ENCODE data around the gene RAX2.

The RAX2 gene

DNA sequence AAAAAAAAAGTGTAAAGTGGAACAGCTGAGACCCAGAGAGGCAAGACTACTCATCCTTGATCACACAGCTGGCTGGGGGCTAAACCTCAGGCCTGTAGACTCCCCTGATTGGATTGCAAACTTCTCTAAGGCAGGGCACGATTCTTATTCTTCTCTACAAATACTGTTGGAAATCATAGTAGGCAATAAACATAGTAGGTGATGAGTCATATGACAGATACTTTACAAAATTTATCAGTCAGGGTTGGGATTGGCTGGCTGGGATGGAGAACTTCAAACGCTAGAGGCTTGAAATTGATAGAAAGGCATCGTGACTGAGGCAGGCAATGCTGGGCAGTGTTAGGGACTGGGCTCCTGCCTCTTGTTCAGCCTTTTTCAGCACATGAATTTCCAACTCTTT lies 20.1 kb upstream of the RAX2 start:
- Histone ChIP-seq H3K9me3 (ENCODE audit: low read depth, low read length) (no peaks in the 10 kb centered on the region), H3K27ac (no peak overlapping the region), H3K4me3 (no peak overlapping the region), H3K36me3 (ENCODE audit: insufficient read depth, low read length) (no peaks in the 10 kb centered on the region), H3K9ac (ENCODE audit: insufficient read length) (no peak overlapping the region)
- DNase-seq (ENCODE audit: low read depth, low spot score), result no peak
- TF ChIP-seq POLR2AphosphoS5 (IDR thresholded peaks at IDR 0.05; ENCODE audit: borderline replicate concordance, low read depth, low read length), result no peak
- no peak for TF ChIP-seq EZH2 (IDR thresholded peaks at IDR 0.05)
- no peak for TF ChIP-seq FOXP2 (optimal IDR thresholded peaks at IDR 0.05; ENCODE audit: control extremely low read depth, extremely low read length, insufficient read depth)

DNA sequence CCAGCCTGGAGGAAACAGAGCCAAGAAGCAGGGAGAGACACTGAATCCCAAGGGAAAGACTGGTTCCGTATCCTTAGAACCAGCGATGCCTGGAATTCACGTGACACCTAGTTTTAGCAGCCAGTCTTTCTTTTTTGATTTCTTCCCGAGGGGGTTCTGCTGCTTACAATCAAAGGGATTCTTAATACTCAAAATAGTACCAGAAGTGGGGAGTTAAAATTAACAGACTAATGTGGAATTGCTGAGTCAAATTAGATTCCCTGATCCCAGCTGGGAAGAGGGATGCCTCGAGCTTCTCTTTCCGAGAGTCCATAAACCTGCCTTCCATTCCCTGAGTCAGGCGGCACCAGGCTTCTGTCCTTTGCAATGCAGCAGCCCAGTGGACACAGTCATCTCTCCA lies 18.9 kb upstream of the RAX2 start:
- no peak for TF ChIP-seq EZH2 (IDR thresholded peaks at IDR 0.05)
- TF ChIP-seq FOXP2 (optimal IDR thresholded peaks at IDR 0.05; ENCODE audit: control extremely low read depth, extremely low read length, insufficient read depth), result no peak
- no peak for TF ChIP-seq POLR2AphosphoS5 (IDR thresholded peaks at IDR 0.05; ENCODE audit: borderline replicate concordance, low read depth, low read length)
- Histone ChIP-seq H3K36me3 (ENCODE audit: insufficient read depth, low read length) (no peaks in the 10 kb centered on the region), H3K9ac (ENCODE audit: insufficient read length) (no peak overlapping the region), H3K27ac (no peak overlapping the region), H3K4me3 (no peak overlapping the region), H3K9me3 (ENCODE audit: low read depth, low read length) (no peaks in the 10 kb centered on the region)
- DNase-seq (ENCODE audit: low read depth, low spot score), result no peak

DNA sequence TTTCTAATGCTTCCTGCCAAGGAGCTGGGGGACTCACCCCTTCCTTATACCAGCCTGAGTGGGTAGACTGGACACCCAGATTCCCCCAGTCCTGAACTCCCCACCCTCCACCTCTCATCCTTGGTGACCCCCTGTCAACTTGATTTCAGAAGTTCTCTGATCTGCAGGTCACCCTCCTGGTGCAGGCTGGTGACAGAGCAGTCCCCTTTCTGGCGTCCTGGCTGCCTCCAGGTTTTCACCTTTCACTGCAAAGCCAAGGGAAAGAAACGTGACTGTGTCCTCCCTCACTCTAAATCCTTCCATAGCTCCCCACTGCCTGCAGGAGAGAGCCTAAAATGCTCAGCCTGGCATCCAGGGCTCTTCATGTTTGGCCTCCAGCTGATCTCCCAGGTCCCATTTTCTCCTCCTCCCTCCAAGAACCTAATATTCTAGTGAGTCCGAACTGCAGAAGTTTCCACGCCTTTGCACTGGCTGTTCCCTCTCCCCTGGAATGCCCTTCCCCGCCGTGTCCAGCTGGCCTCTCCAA lies 18.2 kb upstream of the RAX2 start:
- no peaks in the 10 kb centered on the region for H3K36me3 ChIP-seq (ENCODE audit: insufficient read depth, low read length)
- H3K27ac ChIP-seq, result no peak overlapping the region
- H3K9ac ChIP-seq (ENCODE audit: insufficient read length), result no peak overlapping the region
- no peaks in the 10 kb centered on the region for H3K9me3 ChIP-seq (ENCODE audit: low read depth, low read length)
- DNase-seq (ENCODE audit: low read depth, low spot score), result no peak
- TF ChIP-seq EZH2 (IDR thresholded peaks at IDR 0.05) (no peak), FOXP2 (optimal IDR thresholded peaks at IDR 0.05; ENCODE audit: control extremely low read depth, extremely low read length, insufficient read depth) (no peak)
- no peak overlapping the region for H3K4me3 ChIP-seq

DNA sequence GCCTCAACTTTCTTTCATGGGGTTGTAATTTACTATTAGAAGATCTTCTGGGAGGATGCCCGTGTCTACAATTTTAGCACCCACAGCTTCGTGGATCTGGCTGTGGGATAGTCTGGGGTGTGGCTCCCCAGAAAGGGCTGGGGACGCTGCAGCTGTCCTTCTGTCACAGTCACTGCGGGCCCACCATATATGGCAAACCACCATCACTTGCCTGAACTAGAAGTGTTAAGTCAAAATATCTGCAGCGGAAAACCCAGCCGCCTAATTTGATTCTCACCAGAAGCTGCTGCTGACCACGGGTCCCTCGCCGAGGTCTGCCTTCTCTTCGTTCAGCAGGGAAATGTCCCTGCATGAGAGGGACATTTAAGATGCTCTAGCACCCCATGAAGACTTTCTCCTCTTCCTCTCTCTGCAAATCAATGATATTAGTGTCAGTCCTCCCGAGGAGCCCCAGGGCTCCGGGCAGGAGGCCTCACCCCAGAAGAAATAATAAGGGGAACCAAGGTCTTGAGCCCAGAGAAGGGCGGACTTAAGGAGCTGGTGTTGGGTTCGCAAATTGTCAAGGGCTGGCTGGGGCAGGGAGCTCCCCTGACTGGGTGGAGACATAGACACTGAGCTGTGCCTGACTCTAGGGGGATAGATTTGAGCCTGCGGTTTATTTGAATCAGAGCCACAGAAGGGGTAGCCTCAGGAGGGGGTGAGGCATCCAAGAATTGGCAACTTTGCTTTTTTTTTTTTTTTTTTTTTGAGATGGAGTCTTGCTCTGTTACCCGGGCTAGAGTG lies 17.2 kb upstream of the RAX2 start:
- no peak overlapping the region for H3K9ac ChIP-seq (ENCODE audit: insufficient read length)
- H3K27ac ChIP-seq, result no peak overlapping the region
- H3K36me3 ChIP-seq (ENCODE audit: insufficient read depth, low read length), result no peaks in the 10 kb centered on the region
- no peak overlapping the region for H3K4me3 ChIP-seq
- H3K9me3 ChIP-seq (ENCODE audit: low read depth, low read length), result no peaks in the 10 kb centered on the region
- DNase-seq (ENCODE audit: low read depth, low spot score), result no peak
- no peak for TF ChIP-seq EZH2 (IDR thresholded peaks at IDR 0.05)
- no peak for TF ChIP-seq FOXP2 (optimal IDR thresholded peaks at IDR 0.05; ENCODE audit: control extremely low read depth, extremely low read length, insufficient read depth)
- no peak for TF ChIP-seq POLR2AphosphoS5 (IDR thresholded peaks at IDR 0.05; ENCODE audit: borderline replicate concordance, low read depth, low read length)

DNA sequence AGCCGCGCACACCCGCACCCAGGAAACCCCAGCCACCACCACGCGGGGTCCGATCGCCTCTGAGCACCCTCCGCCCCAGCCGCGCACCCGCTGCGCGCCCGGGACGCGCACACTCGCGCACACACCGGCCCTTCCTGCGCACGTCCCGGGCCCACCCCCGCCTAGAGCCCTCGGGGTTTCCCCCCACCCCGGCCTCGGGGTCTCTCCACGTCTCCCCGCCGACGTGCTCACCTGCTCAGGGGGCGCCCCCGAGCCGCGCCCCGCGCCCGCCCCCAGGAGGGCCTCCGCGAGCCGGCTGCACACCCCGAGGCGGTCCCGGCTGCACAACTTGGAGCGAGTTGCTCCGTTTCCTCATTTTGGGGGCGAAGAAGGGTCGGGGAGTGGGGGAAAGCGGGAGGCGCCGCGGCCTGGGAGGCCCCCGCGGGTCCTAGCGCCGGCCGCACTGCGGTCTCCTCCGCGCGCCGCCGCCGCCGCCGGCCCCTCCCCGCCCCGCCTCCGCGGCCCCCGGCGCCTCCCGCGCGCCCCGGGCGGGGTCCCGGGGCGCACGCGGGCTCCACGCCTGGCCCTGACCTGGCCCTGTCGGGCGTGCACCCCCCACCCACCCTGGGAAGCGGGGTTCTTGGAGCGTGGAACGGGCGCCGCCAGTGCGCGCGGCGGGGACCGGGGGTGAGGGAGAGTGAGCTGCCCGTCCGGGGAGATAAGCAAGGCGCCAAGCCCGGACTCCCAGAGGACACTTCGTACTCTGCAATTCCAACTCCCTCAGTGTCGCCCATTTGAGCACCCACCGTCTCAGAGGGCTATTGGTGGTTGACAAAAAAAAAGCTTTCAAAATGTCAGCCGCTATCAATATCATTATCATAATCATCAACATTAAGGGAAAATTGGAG lies 14.2 kb upstream of the RAX2 start, which contains the start of gene MATK:
Gene MATK, minus strand, starts transcription at position 444 of the 887 bp plus-strand sequence. CDS start 1,246 bp downstream, outside the sequence.
- Histone ChIP-seq H3K9ac (ENCODE audit: insufficient read length) (no peak within 1 kb of the TSS), H3K27ac (no peak within 1 kb of the TSS), H3K4me3 (peak within 1 kb of the TSS; percentile 72), H3K36me3 (ENCODE audit: insufficient read depth, low read length) (no peaks in the 10 kb centered on the region), H3K9me3 (ENCODE audit: low read depth, low read length) (no peaks in the 10 kb centered on the region)
- DNase-seq (ENCODE audit: low read depth, low spot score), result no peak
- no peak for TF ChIP-seq EZH2 (IDR thresholded peaks at IDR 0.05)
- no peak for TF ChIP-seq FOXP2 (optimal IDR thresholded peaks at IDR 0.05; ENCODE audit: control extremely low read depth, extremely low read length, insufficient read depth)
- no peak for TF ChIP-seq POLR2AphosphoS5 (IDR thresholded peaks at IDR 0.05; ENCODE audit: borderline replicate concordance, low read depth, low read length)

DNA sequence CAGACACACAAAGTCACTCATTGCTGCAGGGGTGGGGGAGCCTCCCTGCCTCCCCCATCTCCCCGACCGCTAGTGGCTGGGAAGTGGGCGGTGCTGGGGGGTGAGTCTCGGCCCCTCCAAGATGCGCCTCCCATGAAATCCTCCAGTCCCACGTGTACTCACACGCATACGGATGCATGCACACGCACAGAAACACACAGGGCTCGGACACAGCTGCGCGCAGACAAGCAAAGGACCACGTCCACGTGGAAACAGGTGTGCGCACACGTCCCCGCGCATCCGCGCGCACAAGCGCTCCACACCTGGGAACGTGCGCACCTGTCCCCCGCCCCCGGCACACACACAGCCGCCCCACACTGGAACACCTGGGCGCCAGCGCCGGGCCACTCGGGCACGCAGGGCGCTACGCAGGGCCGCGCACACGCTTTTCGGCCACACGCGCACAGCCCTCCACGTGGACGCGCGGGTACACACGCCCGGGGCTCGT lies 13.5 kb upstream of the RAX2 start:
- H3K9ac ChIP-seq (ENCODE audit: insufficient read length), result no peak overlapping the region
- TF ChIP-seq FOXP2 (optimal IDR thresholded peaks at IDR 0.05; ENCODE audit: control extremely low read depth, extremely low read length, insufficient read depth) (no peak), POLR2AphosphoS5 (IDR thresholded peaks at IDR 0.05; ENCODE audit: borderline replicate concordance, low read depth, low read length) (no peak), EZH2 (IDR thresholded peaks at IDR 0.05) (no peak)
- DNase-seq (ENCODE audit: low read depth, low spot score), result no peak
- no peaks in the 10 kb centered on the region for H3K9me3 ChIP-seq (ENCODE audit: low read depth, low read length)
- peak overlapping the region; percentile 72 for H3K4me3 ChIP-seq
- no peak overlapping the region for H3K27ac ChIP-seq
- H3K36me3 ChIP-seq (ENCODE audit: insufficient read depth, low read length), result no peaks in the 10 kb centered on the region

DNA sequence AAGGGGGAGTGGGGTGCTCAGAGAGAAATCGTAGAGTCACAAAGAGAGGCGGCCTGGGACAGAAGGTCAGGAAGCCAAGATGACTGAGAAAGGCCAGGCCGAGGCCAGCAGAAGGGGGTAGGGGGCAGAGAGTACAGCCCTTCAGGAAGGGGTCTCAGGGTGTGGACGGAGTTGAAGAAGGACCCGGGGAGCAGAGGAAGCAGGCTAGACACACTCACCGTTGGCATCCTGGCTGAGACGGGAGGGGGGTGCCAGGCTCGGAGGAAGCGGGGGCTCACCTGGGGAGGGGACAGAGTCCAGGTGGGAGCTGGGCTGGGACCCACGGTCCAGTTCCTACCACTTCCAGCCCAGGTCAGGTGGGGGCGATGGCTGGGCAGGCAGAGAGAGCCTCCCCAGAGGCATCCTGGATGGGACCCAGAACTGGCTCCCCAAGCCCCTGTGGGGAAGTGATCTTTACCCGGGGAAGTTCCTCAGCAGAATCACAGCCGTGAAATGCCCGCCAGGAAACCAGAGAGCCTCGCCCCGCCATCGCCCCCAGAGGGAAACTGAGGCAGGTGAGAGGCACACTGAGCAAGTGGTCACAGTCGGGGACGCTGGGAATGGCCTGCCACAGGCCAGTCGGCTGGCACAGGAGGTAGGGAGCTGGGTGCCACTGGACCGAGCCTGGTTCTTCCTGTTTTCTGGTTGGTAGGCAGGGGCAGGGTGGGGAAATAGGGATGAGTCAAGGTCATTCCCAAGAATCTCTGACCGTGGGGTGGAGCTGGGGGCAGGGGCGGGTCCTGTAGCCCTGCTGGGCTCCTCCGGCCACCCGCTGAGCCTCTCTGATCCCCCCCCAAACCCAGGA lies 12.8 kb upstream of the RAX2 start:
- TF ChIP-seq FOXP2 (optimal IDR thresholded peaks at IDR 0.05; ENCODE audit: control extremely low read depth, extremely low read length, insufficient read depth) (no peak), POLR2AphosphoS5 (IDR thresholded peaks at IDR 0.05; ENCODE audit: borderline replicate concordance, low read depth, low read length) (no peak), EZH2 (IDR thresholded peaks at IDR 0.05) (no peak)
- DNase-seq (ENCODE audit: low read depth, low spot score), result no peak
- H3K4me3 ChIP-seq, result peak overlapping the region; percentile 72
- no peaks in the 10 kb centered on the region for H3K36me3 ChIP-seq (ENCODE audit: insufficient read depth, low read length)
- H3K27ac ChIP-seq, result no peak overlapping the region
- no peaks in the 10 kb centered on the region for H3K9me3 ChIP-seq (ENCODE audit: low read depth, low read length)
- no peak overlapping the region for H3K9ac ChIP-seq (ENCODE audit: insufficient read length)
